Liver (tissue), 9 donors: ENCODE measurements around the gene GRIN2D. TPM values are rescaled to one million over a fixed set of nuclear protein-coding genes. Genes with fewer than 3 reads are reported as not detected.

Source experiments
- DNase-seq: peaks from one replicate; pipeline ENCODE4 v3.0.0-alpha.2; 2017; ENCODE audit warnings: low spot score
- H3K27ac ChIP-seq, 2 donors: one replicate each; pipeline ENCODE4 v1.7.0; 2013; ENCODE audit warnings: inconsistent platforms in 2 of 2, low read length in 2 of 2, control low read depth in 1 of 2, low read depth in 1 of 2, mild to moderate bottlenecking in 1 of 2
- H3K27me3 ChIP-seq, 4 donors: one replicate each; pipeline versions ENCODE4 v1.6.1 to v1.7.0; 2013; ENCODE audit warnings: low read length in 3 of 4, inconsistent platforms in 1 of 4, mild to moderate bottlenecking in 1 of 4, moderate library complexity in 1 of 4; ENCODE audit not compliant: control insufficient read depth in 4 of 4, insufficient read depth in 4 of 4
- H3K36me3 ChIP-seq, 4 donors: one replicate each; pipeline versions ENCODE4 v1.6.1 to v1.7.0; 2013; ENCODE audit warnings: low read length in 3 of 4, mild to moderate bottlenecking in 3 of 4, low read depth in 1 of 4, moderate library complexity in 1 of 4; ENCODE audit not compliant: control insufficient read depth in 4 of 4, insufficient read depth in 3 of 4
- H3K4me1 ChIP-seq, 4 donors: one replicate each; pipeline versions ENCODE4 v1.6.1 to v1.7.0; 2013; ENCODE audit warnings: low read length in 3 of 4, mild to moderate bottlenecking in 3 of 4, moderate library complexity in 1 of 4; ENCODE audit not compliant: control insufficient read depth in 4 of 4, insufficient read depth in 4 of 4
- H3K4me3 ChIP-seq, 3 donors: one replicate each; pipeline versions ENCODE4 v1.6.1 to v1.7.0; 2013; ENCODE audit warnings: low read length in 3 of 3, control low read depth in 1 of 3, low read depth in 1 of 3, mild to moderate bottlenecking in 1 of 3
- H3K9ac ChIP-seq, 2 donors: one replicate each; pipeline ENCODE4 v1.7.0; 2013; ENCODE audit warnings: low read length in 2 of 2, mild to moderate bottlenecking in 2 of 2, moderate library complexity in 2 of 2, control low read depth in 1 of 2, low read depth in 1 of 2
- H3K9me3 ChIP-seq, 4 donors: one replicate each; pipeline versions ENCODE4 v1.6.1 to v1.7.0; 2013; ENCODE audit warnings: low read length in 3 of 4; ENCODE audit not compliant: control insufficient read depth in 4 of 4
- ATF3 ChIP-seq: IDR thresholded peaks from 2 replicates; pipeline ENCODE4 v1.6.1; 2016; ENCODE audit warnings: antibody characterized with exemption
- CTCF ChIP-seq: fragments of 150-350 bp; IDR thresholded peaks from 2 replicates; pipeline ENCODE4 v1.5.1; 2017; ENCODE audit warnings: improper control_type of control experiment, low read depth, low read length; ENCODE audit not compliant: missing input control
- EGR1 ChIP-seq, 2 donors: IDR thresholded peaks; 2 replicates each; pipeline ENCODE4 v1.6.1; 2016 to 2018; ENCODE audit warnings: antibody characterized with exemption in 2 of 2, low read depth in 2 of 2
- FOXA1 ChIP-seq: IDR thresholded peaks from 2 replicates; pipeline ENCODE4 v1.6.1; 2016; ENCODE audit warnings: antibody characterized with exemption
- FOXA2 ChIP-seq: IDR thresholded peaks from 2 replicates; pipeline ENCODE4 v1.6.1; 2016; ENCODE audit warnings: antibody characterized with exemption
- GABPA ChIP-seq, 2 donors: IDR thresholded peaks in 1 of 2; conservative IDR thresholded peaks in 1 of 2; 2 replicates each; pipeline ENCODE4 v1.6.1; 2016; ENCODE audit warnings: antibody characterized with exemption in 2 of 2, mild to moderate bottlenecking in 1 of 2, moderate library complexity in 1 of 2
- HNF4A ChIP-seq, 2 donors: conservative IDR thresholded peaks; 2 replicates each; pipeline ENCODE4 v1.6.1; 2016; ENCODE audit warnings: antibody characterized with exemption in 2 of 2, mild to moderate bottlenecking in 2 of 2
- HNF4G ChIP-seq: IDR thresholded peaks from 2 replicates; pipeline ENCODE4 v1.6.1; 2016; ENCODE audit warnings: antibody characterized with exemption
- JUND ChIP-seq, 2 donors: IDR thresholded peaks; 2 replicates each; pipeline ENCODE4 v1.6.1; 2016; ENCODE audit warnings: antibody characterized with exemption in 2 of 2
- MAX ChIP-seq: IDR thresholded peaks from 2 replicates; pipeline ENCODE4 v1.6.1; 2016; ENCODE audit warnings: antibody characterized with exemption
- RAD21 ChIP-seq, 2 donors: IDR thresholded peaks; 2 replicates each; pipeline ENCODE4 v1.6.1; 2016; ENCODE audit warnings: antibody characterized with exemption in 2 of 2, mild to moderate bottlenecking in 2 of 2
- REST ChIP-seq: IDR thresholded peaks from 2 replicates; pipeline ENCODE4 v1.6.1; 2016; ENCODE audit warnings: antibody characterized with exemption, mild to moderate bottlenecking
- RXRA ChIP-seq, 2 donors: IDR thresholded peaks; 2 replicates each; pipeline ENCODE4 v1.6.1; 2017 to 2018; ENCODE audit warnings: antibody characterized with exemption in 2 of 2, mild to moderate bottlenecking in 1 of 2
- SP1 ChIP-seq: IDR thresholded peaks from 2 replicates; pipeline ENCODE4 v1.6.1; 2018; ENCODE audit warnings: antibody characterized with exemption, mild to moderate bottlenecking
- YY1 ChIP-seq: IDR thresholded peaks from 2 replicates; pipeline ENCODE4 v1.6.1; 2016; ENCODE audit warnings: antibody characterized with exemption, mild to moderate bottlenecking
- ZBTB33 ChIP-seq: IDR thresholded peaks from 2 replicates; pipeline ENCODE4 v1.6.1; 2016; ENCODE audit warnings: antibody characterized with exemption
- WGBS: extraction: QIAGEN DNeasy Blood & Tissue Kit; methylation state at CpG from one replicate; pipeline ENCODE4 v1.1.7; 2013; 5-methylcytosine and 5-hydroxymethylcytosine counted together
- polyA plus RNA-seq, 2 donors: library from polyadenylated mRNA; stranded (reverse) in 1 of 2; unstranded in 1 of 2; fragments of 200-250 nt in 1 of 2; fragments of >200 nt in 1 of 2; fragmentation: Nextera tagmentation in 1 of 2; extraction: Ambion mirVana in 1 of 2; gene quantifications; one replicate each; pipeline versions ENCODE4 v1.2.1 to v1.2.3, GENCODE V29; 2013 to 2015
- total RNA-seq, 2 donors: library from RNA; depleted of rRNA; stranded (reverse); fragments of >200 nt; gene quantifications; one replicate each; pipeline ENCODE4 v1.2.3, GENCODE V29; 2014
- donor health status: healthy.
- donor health status: healthy.
- donor health status: healthy.
- donor health status: healthy.
- donor health status: healthy.

Gene GRIN2D
- total and polyA plus RNA-seq, 4 donors: 0.13 to 0.33 (median 0.17) TPM; not detected in 1

- no peak overlapping the region for H3K27ac ChIP-seq
- TF ChIP-seq FOXA1: no peak
- H3K9me3 ChIP-seq: peaks cover 0 to 3% (median under 1%) of the 10 kb centered on the region in 4 donors
- H3K4me1 ChIP-seq: peaks cover 0 to 3% (median 0%) of the 10 kb centered on the region in 4 donors
- no peaks in the 10 kb centered on the region for H3K27me3 ChIP-seq
- no peak overlapping the region for H3K9ac ChIP-seq
- no peak for DNase-seq
- 91% methylated on average over 27 of the region's 27 CpGs for WGBS
- H3K4me3 ChIP-seq: no peak overlapping the region
- H3K36me3 ChIP-seq: no peaks in the 10 kb centered on the region
Observed at GRCh38 chr19:48405010-48405659, 11.7 kb downstream of the GRIN2D start.

GRCh38 chr19:48405850-48406249 lies 12.4 kb downstream of the GRIN2D start:
- WGBS: 73% methylated on average over 13 of the region's 13 CpGs
- Histone ChIP-seq H3K27ac (no peak overlapping the region), H3K36me3 (no peaks in the 10 kb centered on the region), H3K4me3 (no peak overlapping the region), H3K4me1 (peaks cover 0 to 3% (median 0%) of the 10 kb centered on the region in 4 donors), H3K27me3 (no peaks in the 10 kb centered on the region), H3K9ac (no peak overlapping the region), H3K9me3 (peaks cover 0 to 3% (median under 1%) of the 10 kb centered on the region in 4 donors)
- no peak for DNase-seq
- no peak for TF ChIP-seq RXRA (IDR thresholded peaks at IDR 0.05)
- TF ChIP-seq REST: no peak
- TF ChIP-seq JUND (IDR thresholded peaks at IDR 0.05): no peak
- no peak for TF ChIP-seq RAD21 (IDR thresholded peaks at IDR 0.05)
- no peak for TF ChIP-seq SP1
- TF ChIP-seq CTCF: no peak
- no peak for TF ChIP-seq HNF4A (conservative IDR thresholded peaks at IDR 0.05)
- no peak for TF ChIP-seq YY1
- TF ChIP-seq ATF3: no peak
- TF ChIP-seq MAX: no peak
- no peak for TF ChIP-seq EGR1 (IDR thresholded peaks at IDR 0.05; ENCODE audit: low read depth in 2 of 2)
- no peak for TF ChIP-seq GABPA (IDR thresholded peaks at IDR 0.05 in 1 of 2, conservative IDR thresholded peaks at IDR 0.05 in 1 of 2)
- no peak for TF ChIP-seq ZBTB33
- no peak for TF ChIP-seq FOXA2
- TF ChIP-seq FOXA1: no peak
- TF ChIP-seq HNF4G: no peak
